Transverse colon (tissue), 3 donors: ENCODE data around the gene SYT7.

Source experiments
- POLR2A ChIP-seq: fragments of 450-650 bp; IDR thresholded peaks from one replicate; pipeline ENCODE4 v1.6.1; 2016; ENCODE audit warnings: antibody characterized with exemption, mild to moderate bottlenecking, moderate library complexity
- POLR2AphosphoS5 ChIP-seq, 3 donors: sonication (generic); formaldehyde crosslinking; IDR thresholded peaks; one replicate each; pipeline ENCODE4 v1.6.1; 2016; ENCODE audit warnings: antibody characterized with exemption in 3 of 3

DNA sequence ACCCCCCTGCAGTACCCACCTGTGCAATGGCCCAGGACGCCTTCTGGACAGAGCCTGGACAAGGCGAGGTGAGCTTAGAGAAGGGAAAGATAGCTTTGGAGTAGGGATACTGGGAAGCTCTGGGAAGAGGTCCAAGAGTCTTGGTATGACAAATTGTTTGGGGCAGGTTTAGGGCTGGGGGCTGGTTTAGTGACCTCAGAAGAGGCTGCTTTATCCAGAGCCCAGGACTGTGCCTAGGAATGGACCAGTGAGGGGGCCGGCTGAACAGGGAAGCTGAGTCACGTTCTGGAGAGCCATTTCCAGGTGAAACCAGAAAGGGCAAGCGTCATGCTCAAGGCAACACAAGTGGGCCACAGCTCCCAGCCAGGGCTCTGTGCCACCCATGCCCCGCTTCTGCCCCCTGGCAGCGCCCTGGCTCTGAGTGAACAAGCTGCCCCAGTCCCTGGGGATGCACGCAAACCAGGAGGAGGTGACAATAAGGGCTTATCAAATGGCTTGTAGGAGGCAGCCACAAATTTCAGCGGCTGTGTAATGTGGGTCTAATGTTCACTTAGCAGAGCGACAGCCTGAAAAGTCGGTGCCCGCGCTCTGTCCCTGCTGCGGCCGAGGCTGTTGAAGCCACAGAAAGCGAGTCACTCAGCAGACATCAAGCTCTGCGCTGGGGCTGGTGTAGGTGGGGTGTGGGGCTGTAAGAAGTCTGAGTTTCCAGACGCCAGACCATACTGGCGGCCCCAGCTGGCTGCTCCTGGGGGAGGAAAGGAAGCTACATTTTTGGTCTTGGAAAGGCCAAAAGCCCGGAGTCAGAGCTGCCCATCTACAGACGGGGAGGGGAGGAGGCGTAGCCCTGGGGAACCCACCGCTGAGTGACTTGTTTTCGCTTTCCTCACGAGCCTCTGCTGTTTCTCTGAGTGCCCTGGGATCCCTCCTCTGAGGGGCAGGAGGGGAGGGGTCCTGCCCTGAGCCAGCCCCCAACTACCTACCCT is 18.3 kb upstream of the SYT7 start:
- TF ChIP-seq POLR2AphosphoS5 (IDR thresholded peaks at IDR 0.05), result no peak
- no peak for TF ChIP-seq POLR2A
